ENCODE measurements around the gene MANBA. TPM values are rescaled to one million over a fixed set of nuclear protein-coding genes. Genes with fewer than 3 reads are reported as not detected.

Gene MANBA
- total RNA-seq, 1 donor from 2014 or later: 27.7 TPM

DNA sequence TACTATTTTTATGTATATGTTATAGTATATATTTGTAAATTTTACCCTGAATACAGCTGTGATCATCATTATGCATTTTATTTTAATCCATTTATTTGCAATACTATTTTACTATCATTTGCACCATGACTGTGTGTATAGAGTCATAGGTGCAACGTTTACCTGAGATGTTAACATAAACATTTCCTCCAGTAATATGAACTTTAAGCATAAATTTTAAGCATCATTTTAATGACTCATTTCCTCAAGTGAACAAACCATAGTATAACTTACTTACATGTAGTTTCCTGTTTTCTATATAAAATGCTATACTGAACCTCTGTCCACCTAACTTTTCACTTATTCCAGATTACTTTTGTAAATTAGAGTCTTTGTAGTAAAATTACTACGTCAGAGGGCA lies 166.8 kb downstream of the MANBA start:
- no peaks in the 10 kb centered on the region for H3K27me3 ChIP-seq (ENCODE audit: control insufficient read depth in 3 of 3, insufficient read depth in 3 of 3, low read length in 3 of 3)
- peaks cover 21 to 53% (median 51%) of the 10 kb centered on the region in 3 donors for H3K36me3 ChIP-seq (ENCODE audit: control insufficient read depth in 3 of 3, insufficient read depth in 3 of 3, low read length in 3 of 3)
- H3K27ac ChIP-seq (ENCODE audit: low read depth, low read length): no peak overlapping the region
- H3K9me3 ChIP-seq (ENCODE audit: control insufficient read depth in 3 of 3, low read length in 3 of 3): no peaks in the 10 kb centered on the region
- H3K9ac ChIP-seq (ENCODE audit: low read depth in 1 of 3, low read length in 3 of 3): no peak overlapping the region
- no peaks in the 10 kb centered on the region for H3K4me1 ChIP-seq (ENCODE audit: control insufficient read depth in 3 of 3, insufficient read depth in 3 of 3, low read length in 3 of 3)
- H3K4me3 ChIP-seq (ENCODE audit: low read length in 3 of 3): no peak overlapping the region

DNA sequence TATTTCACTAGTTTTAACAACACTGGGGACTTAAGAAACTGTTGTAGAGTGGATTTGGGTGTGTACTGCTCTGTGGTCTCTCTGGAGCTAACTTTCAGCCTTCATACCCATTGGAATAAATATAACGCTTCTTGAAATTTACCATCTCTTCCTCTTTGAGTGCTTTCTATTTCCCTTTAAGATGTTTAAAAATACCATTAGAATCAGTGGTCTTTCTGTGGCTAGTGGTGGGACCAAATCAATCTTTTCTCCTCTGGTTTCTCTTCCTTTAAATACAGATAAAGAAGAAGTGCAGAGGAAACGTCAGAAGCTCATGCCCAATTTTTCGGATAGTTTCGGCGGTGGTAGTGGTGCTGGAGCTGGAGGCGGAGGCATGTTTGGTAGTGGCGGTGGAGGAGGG lies 167.6 kb downstream of the MANBA start:
- H3K27me3 ChIP-seq (ENCODE audit: control insufficient read depth in 3 of 3, insufficient read depth in 3 of 3, low read length in 3 of 3): no peaks in the 10 kb centered on the region
- no peak overlapping the region for H3K27ac ChIP-seq (ENCODE audit: low read depth, low read length)
- H3K4me3 ChIP-seq (ENCODE audit: low read length in 3 of 3): no peak overlapping the region
- no peaks in the 10 kb centered on the region for H3K9me3 ChIP-seq (ENCODE audit: control insufficient read depth in 3 of 3, low read length in 3 of 3)
- no peak overlapping the region for H3K9ac ChIP-seq (ENCODE audit: low read depth in 1 of 3, low read length in 3 of 3)
- H3K4me1 ChIP-seq (ENCODE audit: control insufficient read depth in 3 of 3, insufficient read depth in 3 of 3, low read length in 3 of 3): no peaks in the 10 kb centered on the region
- H3K36me3 ChIP-seq (ENCODE audit: control insufficient read depth in 3 of 3, insufficient read depth in 3 of 3, low read length in 3 of 3): peaks cover 21 to 49% (median 45%) of the 10 kb centered on the region in 3 donors

DNA sequence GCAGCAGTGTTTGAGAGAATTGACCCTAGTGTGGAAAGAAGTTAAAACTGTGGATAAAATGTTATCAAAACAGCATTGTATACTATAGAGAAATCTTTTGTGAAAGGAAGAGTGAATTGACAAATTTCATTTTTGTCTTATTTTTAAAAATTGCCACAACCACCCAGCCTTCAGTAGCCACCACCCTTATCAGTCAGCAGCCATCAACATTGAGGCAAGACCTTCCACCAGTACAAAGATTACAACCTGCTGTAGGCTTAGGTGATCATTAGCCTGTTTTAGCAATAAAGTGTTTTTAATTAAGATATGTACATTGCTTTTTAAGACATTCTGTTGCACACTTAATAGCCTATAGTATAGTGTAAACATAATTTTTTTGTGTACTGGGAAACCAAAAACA lies 168.5 kb downstream of the MANBA start:
- H3K27me3 ChIP-seq (ENCODE audit: control insufficient read depth in 3 of 3, insufficient read depth in 3 of 3, low read length in 3 of 3): no peaks in the 10 kb centered on the region
- no peaks in the 10 kb centered on the region for H3K9me3 ChIP-seq (ENCODE audit: control insufficient read depth in 3 of 3, low read length in 3 of 3)
- no peak overlapping the region for H3K9ac ChIP-seq (ENCODE audit: low read depth in 1 of 3, low read length in 3 of 3)
- H3K36me3 ChIP-seq (ENCODE audit: control insufficient read depth in 3 of 3, insufficient read depth in 3 of 3, low read length in 3 of 3): peaks cover 17 to 44% (median 38%) of the 10 kb centered on the region in 3 donors
- H3K4me3 ChIP-seq (ENCODE audit: low read length in 3 of 3): no peak overlapping the region
- H3K4me1 ChIP-seq (ENCODE audit: control insufficient read depth in 3 of 3, insufficient read depth in 3 of 3, low read length in 3 of 3): no peaks in the 10 kb centered on the region
- no peak overlapping the region for H3K27ac ChIP-seq (ENCODE audit: low read depth, low read length)

DNA sequence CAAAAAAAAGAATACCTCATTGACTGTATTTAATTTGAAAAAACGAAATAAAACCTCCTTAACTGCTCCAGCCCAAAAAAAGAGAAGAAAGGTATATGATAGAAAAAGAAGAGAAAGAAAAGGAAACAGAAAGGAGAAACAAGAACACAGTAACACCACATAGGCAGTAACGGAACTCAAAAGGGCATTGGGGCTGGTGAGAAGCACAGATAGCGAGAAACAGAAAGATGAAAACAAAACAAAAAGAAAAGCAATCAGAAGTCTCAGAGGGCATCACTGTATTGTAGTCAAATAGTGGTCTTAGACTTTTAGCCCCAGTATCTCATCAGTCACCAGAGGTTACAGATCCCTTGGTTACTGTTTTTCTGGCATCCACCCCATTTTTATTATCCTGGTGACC lies 171.0 kb downstream of the MANBA start:
- peaks cover 0 to 34% (median 26%) of the 10 kb centered on the region in 3 donors for H3K36me3 ChIP-seq (ENCODE audit: control insufficient read depth in 3 of 3, insufficient read depth in 3 of 3, low read length in 3 of 3)

DNA sequence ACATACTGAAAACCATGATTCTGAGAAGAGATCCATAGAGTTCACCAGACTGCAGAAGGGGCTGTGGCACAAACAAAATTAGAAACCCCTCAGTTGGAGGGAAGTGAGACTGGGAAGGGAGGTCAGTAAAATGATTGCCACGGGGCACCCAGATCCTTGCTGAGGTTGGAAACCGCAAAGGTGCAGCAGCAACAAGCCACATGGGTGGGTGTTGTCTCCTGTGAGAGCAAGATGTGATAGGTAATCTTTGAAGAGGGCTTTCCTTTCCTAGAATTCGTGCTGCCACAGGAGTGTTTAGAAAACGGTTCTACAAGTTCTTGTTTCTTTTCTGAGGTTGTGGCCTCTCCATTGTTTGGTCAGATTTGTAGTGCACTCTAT lies 174.1 kb downstream of the MANBA start:
- no peak overlapping the region for H3K9ac ChIP-seq (ENCODE audit: low read depth in 1 of 3, low read length in 3 of 3)
- no peaks in the 10 kb centered on the region for H3K27me3 ChIP-seq (ENCODE audit: control insufficient read depth in 3 of 3, insufficient read depth in 3 of 3, low read length in 3 of 3)
- peaks cover 0 to 48% (median 45%) of the 10 kb centered on the region in 3 donors for H3K36me3 ChIP-seq (ENCODE audit: control insufficient read depth in 3 of 3, insufficient read depth in 3 of 3, low read length in 3 of 3)
- no peak overlapping the region for H3K27ac ChIP-seq (ENCODE audit: low read depth, low read length)
- H3K4me3 ChIP-seq (ENCODE audit: low read length in 3 of 3): no peak overlapping the region
- H3K9me3 ChIP-seq (ENCODE audit: control insufficient read depth in 3 of 3, low read length in 3 of 3): no peaks in the 10 kb centered on the region
- no peaks in the 10 kb centered on the region for H3K4me1 ChIP-seq (ENCODE audit: control insufficient read depth in 3 of 3, insufficient read depth in 3 of 3, low read length in 3 of 3)

More for the DNA sequence above, 171.0 kb downstream of the MANBA start:
- H3K27me3 ChIP-seq (ENCODE audit: control insufficient read depth in 3 of 3, insufficient read depth in 3 of 3, low read length in 3 of 3): no peaks in the 10 kb centered on the region
- no peak overlapping the region for H3K4me3 ChIP-seq (ENCODE audit: low read length in 3 of 3)
- H3K9ac ChIP-seq (ENCODE audit: low read depth in 1 of 3, low read length in 3 of 3): no peak overlapping the region
- no peaks in the 10 kb centered on the region for H3K9me3 ChIP-seq (ENCODE audit: control insufficient read depth in 3 of 3, low read length in 3 of 3)
- no peak overlapping the region for H3K27ac ChIP-seq (ENCODE audit: low read depth, low read length)
- no peaks in the 10 kb centered on the region for H3K4me1 ChIP-seq (ENCODE audit: control insufficient read depth in 3 of 3, insufficient read depth in 3 of 3, low read length in 3 of 3)

DNA sequence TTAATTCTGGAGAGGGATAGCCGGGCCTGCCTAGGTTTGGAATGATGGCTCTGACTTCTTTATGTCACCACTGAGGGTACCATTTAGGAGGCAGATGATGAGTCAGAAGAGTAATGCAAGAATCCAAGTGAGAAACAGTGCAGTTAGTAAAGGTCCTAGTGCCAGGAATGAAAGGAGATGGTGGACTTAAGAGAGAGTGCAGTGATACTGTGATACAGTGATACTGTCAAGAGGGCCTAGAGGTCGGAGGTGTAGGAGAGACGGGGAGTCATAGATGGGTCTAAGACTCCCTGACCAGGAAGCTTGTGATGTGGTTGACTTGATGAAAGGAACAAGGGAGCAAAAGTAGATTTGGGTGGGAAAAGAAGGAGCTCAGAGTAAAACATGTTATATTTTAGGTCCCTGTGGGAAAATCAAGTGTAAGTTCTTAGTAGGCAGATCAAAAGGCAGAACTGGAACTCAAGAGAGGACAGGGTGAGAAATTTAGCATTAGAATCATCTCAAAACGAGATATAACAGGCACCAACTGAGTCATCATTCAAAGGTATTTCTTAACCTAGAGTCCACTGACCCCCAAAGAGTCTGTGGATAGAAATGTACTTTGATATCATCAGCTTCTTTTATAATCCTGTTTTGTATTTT lies 174.6 kb downstream of the MANBA start:
- H3K9me3 ChIP-seq (ENCODE audit: control insufficient read depth in 3 of 3, low read length in 3 of 3): no peaks in the 10 kb centered on the region
- peaks cover 0 to 48% (median 45%) of the 10 kb centered on the region in 3 donors for H3K36me3 ChIP-seq (ENCODE audit: control insufficient read depth in 3 of 3, insufficient read depth in 3 of 3, low read length in 3 of 3)
- H3K27me3 ChIP-seq (ENCODE audit: control insufficient read depth in 3 of 3, insufficient read depth in 3 of 3, low read length in 3 of 3): no peaks in the 10 kb centered on the region
- no peaks in the 10 kb centered on the region for H3K4me1 ChIP-seq (ENCODE audit: control insufficient read depth in 3 of 3, insufficient read depth in 3 of 3, low read length in 3 of 3)
- H3K27ac ChIP-seq (ENCODE audit: low read depth, low read length): no peak overlapping the region
- H3K4me3 ChIP-seq (ENCODE audit: low read length in 3 of 3): no peak overlapping the region
- no peak overlapping the region for H3K9ac ChIP-seq (ENCODE audit: low read depth in 1 of 3, low read length in 3 of 3)

DNA sequence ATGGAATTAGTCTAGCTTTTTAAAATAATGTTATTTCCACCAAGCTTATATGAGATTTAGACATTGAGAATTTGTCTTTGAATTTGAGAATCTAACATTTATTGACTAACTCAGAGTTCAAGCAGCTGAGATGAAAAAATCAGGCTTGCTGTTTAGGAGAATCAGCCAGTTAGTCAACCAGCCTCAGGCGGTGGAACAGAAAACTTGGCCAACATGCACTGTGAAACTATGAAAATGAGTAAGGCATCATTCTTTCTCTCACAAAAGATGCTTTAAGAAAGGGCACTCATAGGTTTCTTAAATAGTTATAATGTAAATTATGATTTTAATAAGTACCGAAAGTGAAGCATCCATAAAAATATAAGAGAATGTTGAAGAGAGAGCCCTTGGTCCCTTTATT lies 175.4 kb downstream of the MANBA start:
- Histone ChIP-seq H3K36me3 (ENCODE audit: control insufficient read depth in 3 of 3, insufficient read depth in 3 of 3, low read length in 3 of 3) (peaks cover 2 to 54% (median 47%) of the 10 kb centered on the region in 3 donors), H3K9ac (ENCODE audit: low read depth in 1 of 3, low read length in 3 of 3) (no peak overlapping the region), H3K4me3 (ENCODE audit: low read length in 3 of 3) (no peak overlapping the region), H3K27me3 (ENCODE audit: control insufficient read depth in 3 of 3, insufficient read depth in 3 of 3, low read length in 3 of 3) (no peaks in the 10 kb centered on the region), H3K9me3 (ENCODE audit: control insufficient read depth in 3 of 3, low read length in 3 of 3) (no peaks in the 10 kb centered on the region), H3K4me1 (ENCODE audit: control insufficient read depth in 3 of 3, insufficient read depth in 3 of 3, low read length in 3 of 3) (no peaks in the 10 kb centered on the region), H3K27ac (ENCODE audit: low read depth, low read length) (no peak overlapping the region)

DNA sequence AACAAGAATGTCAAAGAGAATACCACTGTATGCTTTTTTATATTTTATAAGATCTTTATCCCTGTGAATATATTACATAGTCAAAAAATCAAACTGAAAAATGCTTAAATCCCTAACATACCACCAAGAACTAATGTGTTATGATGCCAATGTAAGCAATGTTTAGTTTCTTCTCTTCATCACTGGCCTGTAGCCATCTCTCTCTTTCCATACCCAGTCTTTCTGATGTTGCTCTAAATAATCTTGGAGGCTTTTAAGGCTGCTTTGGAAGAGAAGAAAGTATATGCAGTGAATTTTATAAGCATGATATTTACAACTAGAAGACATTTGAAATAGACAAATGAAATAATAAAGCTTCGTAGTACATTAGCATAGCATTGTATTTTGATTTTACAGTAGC lies 176.7 kb downstream of the MANBA start:
- no peak overlapping the region for H3K27ac ChIP-seq (ENCODE audit: low read depth, low read length)
- no peaks in the 10 kb centered on the region for H3K27me3 ChIP-seq (ENCODE audit: control insufficient read depth in 3 of 3, insufficient read depth in 3 of 3, low read length in 3 of 3)
- H3K4me1 ChIP-seq (ENCODE audit: control insufficient read depth in 3 of 3, insufficient read depth in 3 of 3, low read length in 3 of 3): no peaks in the 10 kb centered on the region
- no peaks in the 10 kb centered on the region for H3K9me3 ChIP-seq (ENCODE audit: control insufficient read depth in 3 of 3, low read length in 3 of 3)
- no peak overlapping the region for H3K9ac ChIP-seq (ENCODE audit: low read depth in 1 of 3, low read length in 3 of 3)
- peaks cover 5 to 51% (median 49%) of the 10 kb centered on the region in 3 donors for H3K36me3 ChIP-seq (ENCODE audit: control insufficient read depth in 3 of 3, insufficient read depth in 3 of 3, low read length in 3 of 3)
- H3K4me3 ChIP-seq (ENCODE audit: low read length in 3 of 3): no peak overlapping the region

Small RNAs within 50 kb of the gene (small RNA-seq; reads per million reads assigned to genes)
- not detected for gene AC018797.1

Other genes starting within 250 kb of the MANBA start
- gene UBE2D3, start 66.6 kb upstream of the MANBA start, total RNA-seq: 246 TPM
- gene CISD2, start 108.0 kb upstream of the MANBA start, total RNA-seq: 21.9 TPM